Measurements from ENCODE around the gene VIL1. TPM values are rescaled to one million over a fixed set of nuclear protein-coding genes. Genes with fewer than 3 reads are reported as not detected.

Gene VIL1
- total and polyA plus RNA-seq, 9 of the 15 experiments (the other 6 are each of a cell fraction or from before 2014, with no cell fraction given): 0.51 to 2.7 (median 1.2) TPM

DNA sequence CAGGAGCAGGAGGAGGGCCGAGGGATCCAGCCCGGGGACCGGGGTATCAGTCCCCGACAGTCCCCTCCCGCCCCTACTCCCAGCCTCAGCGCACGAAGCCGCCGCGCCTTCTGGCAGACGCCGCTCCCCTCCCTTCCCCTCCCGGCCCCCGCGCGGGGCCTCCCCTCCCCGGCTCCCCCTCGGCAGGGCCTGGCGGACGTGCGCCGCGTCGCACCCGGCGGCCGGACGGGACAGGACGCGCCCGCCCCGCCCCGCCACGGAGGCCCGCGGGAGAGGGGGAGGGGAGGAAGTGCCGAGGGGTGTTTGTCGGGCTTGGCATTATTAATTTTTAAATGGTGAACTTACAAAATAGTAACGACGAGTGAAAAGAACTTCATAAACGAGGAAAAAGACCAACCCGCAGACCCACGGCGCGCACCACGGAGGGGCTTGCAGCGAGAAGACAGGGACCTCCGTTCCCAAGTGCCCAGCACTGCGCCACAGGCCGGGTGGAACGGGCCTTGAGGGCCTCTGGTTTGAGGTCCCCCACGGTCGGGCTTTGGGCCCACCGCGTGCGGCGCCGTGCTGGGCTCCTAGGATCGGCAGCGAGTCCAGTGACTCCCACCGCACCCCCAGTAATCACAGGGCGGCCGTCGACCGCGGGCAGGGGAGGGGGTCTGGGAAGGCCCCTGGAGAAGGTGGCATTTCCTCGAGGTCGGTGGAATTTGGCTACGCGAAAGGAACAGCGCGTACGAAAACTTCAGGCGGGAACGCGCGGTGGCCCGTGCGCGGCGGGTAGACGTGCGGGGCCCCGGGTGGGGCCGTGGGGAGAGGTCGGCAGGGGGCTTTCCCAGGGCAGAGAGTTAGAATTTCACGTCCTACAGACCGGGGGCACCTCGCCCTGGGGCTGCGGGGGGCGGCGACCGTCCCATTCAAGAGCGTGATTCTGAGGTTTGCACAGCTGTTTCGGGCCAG lies 20.2 kb upstream of the VIL1 start (continued):
- TF ChIP-seq ZC3H4 (CRISPR knock-in tag; IDR thresholded peaks at IDR 0.05; ENCODE audit: borderline replicate concordance): 0 out of 2 replicates have a peak, but pooled peaks have one; percentile 19
- no peak for TF ChIP-seq ZKSCAN8 (CRISPR knock-in tag; IDR thresholded peaks at IDR 0.05)
- TF ChIP-seq ZFX (CRISPR knock-in tag; IDR thresholded peaks at IDR 0.05): peak; percentile 83
- no peak for TF ChIP-seq RBM25 (IDR thresholded peaks at IDR 0.05; ENCODE audit: low read depth, low read length, severe bottlenecking)
- TF ChIP-seq NR2C2 (CRISPR knock-in tag; IDR thresholded peaks at IDR 0.05): no peak
- TF ChIP-seq NR2C2 (tag; IDR thresholded peaks at IDR 0.05): peak; percentile 27; the same call in 1 of the 2 replicates
- TF ChIP-seq ZNF644 (tag; IDR thresholded peaks at IDR 0.05; ENCODE audit: low read depth): no peak
- no peak for TF ChIP-seq ZNF143 (CRISPR knock-in tag; IDR thresholded peaks at IDR 0.05)
- no peak for TF ChIP-seq PHTF2 (CRISPR knock-in tag; IDR thresholded peaks at IDR 0.05)
- no peak for TF ChIP-seq RBM39 (optimal IDR thresholded peaks at IDR 0.05; ENCODE audit: low read depth, low read length)
- no peak for TF ChIP-seq ZNF75A (CRISPR knock-in tag; IDR thresholded peaks at IDR 0.05)
- TF ChIP-seq ZNF551 (CRISPR knock-in tag; IDR thresholded peaks at IDR 0.05): no peak
- no peak for TF ChIP-seq ZNF184 (CRISPR knock-in tag; IDR thresholded peaks at IDR 0.05)
- TF ChIP-seq, protein P1, sequence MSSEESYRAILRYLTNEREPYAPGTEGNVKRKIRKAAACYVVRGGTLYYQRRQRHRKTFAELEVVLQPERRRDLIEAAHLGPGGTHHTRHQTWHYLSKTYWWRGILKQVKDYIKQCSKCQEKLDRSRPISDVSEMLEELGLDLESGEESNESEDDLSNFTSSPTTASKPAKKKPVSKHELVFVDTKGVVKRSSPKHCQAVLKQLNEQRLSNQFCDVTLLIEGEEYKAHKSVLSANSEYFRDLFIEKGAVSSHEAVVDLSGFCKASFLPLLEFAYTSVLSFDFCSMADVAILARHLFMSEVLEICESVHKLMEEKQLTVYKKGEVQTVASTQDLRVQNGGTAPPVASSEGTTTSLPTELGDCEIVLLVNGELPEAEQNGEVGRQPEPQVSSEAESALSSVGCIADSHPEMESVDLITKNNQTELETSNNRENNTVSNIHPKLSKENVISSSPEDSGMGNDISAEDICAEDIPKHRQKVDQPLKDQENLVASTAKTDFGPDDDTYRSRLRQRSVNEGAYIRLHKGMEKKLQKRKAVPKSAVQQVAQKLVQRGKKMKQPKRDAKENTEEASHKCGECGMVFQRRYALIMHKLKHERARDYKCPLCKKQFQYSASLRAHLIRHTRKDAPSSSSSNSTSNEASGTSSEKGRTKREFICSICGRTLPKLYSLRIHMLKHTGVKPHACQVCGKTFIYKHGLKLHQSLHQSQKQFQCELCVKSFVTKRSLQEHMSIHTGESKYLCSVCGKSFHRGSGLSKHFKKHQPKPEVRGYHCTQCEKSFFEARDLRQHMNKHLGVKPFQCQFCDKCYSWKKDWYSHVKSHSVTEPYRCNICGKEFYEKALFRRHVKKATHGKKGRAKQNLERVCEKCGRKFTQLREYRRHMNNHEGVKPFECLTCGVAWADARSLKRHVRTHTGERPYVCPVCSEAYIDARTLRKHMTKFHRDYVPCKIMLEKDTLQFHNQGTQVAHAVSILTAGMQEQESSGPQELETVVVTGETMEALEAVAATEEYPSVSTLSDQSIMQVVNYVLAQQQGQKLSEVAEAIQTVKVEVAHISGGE (CRISPR knock-in tag; IDR thresholded peaks at IDR 0.05): peak in 1 of 3 experiments; percentile 72; a peak in 2 of 6 replicates
- 0 out of 2 replicates have a peak, but pooled peaks have one; percentile 56 for TF ChIP-seq RBM14 (IDR thresholded peaks at IDR 0.05; ENCODE audit: borderline replicate concordance, insufficient read depth, low read depth, low read length)
- TF ChIP-seq THRAP3 (IDR thresholded peaks at IDR 0.05; ENCODE audit: borderline replicate concordance): no peak
- no peak for TF ChIP-seq ZBTB26 (CRISPR knock-in tag; IDR thresholded peaks at IDR 0.05)
- no peak for TF ChIP-seq ZNF24 (IDR thresholded peaks at IDR 0.05)
- TF ChIP-seq TOE1 (IDR thresholded peaks at IDR 0.05; ENCODE audit: borderline replicate concordance): no peak
- no peak for TF ChIP-seq TOE1 (CRISPR knock-in tag; IDR thresholded peaks at IDR 0.05; ENCODE audit: borderline replicate concordance, low read depth)
- TF ChIP-seq NR3C1 (CRISPR knock-in tag; IDR thresholded peaks at IDR 0.05): no peak
- TF ChIP-seq MYC (IDR thresholded peaks at IDR 0.05; ENCODE audit: low read depth, low read length): no peak
- TF ChIP-seq MYC (CRISPR knock-in tag; IDR thresholded peaks at IDR 0.05; ENCODE audit: borderline replicate concordance, low read depth): no peak

Measured in K562 (cell line).